ENCODE measurements around the gene PSD.
A peak's percentile ranks its signal among the peaks of the same experiment; 100 is the strongest.

DNA sequence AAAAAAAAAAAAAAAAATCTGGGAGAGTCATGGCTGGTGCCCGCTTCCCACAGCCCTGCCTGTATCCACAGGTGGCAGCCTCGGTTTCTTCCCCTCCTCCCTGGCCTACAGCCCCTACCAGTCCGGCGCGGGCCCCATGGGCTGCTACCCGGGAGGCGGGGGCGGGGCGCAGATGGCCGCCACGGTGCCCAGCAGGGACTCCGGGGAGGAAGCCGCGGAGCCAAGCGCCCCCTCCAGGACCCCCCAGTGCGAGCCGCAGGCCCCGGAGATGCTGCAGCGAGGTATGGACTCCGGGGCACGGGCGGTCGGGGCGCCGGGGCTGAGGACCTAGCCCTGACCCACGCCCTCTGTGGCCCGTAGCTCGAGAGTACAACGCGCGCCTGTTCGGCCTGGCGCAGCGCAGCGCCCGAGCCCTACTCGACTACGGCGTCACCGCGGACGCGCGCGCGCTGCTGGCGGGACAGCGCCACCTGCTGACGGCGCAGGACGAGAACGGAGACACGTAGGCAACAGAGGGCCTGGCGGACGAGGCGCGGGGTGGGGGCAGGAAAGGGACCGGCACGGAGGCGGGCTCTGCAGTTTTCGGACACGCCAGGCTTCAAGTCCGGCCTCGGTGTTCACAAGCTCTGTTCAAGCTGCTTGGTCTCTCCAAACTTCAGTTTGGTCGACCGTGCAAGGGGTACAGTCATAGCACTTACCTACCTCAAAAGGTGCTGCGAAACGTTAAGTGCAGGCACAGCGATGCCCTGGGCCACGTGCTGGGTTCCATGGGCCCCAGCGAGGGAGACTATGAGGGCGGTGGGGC is 19.2 kb downstream of the PSD start:
- TF ChIP-seq, protein P1, sequence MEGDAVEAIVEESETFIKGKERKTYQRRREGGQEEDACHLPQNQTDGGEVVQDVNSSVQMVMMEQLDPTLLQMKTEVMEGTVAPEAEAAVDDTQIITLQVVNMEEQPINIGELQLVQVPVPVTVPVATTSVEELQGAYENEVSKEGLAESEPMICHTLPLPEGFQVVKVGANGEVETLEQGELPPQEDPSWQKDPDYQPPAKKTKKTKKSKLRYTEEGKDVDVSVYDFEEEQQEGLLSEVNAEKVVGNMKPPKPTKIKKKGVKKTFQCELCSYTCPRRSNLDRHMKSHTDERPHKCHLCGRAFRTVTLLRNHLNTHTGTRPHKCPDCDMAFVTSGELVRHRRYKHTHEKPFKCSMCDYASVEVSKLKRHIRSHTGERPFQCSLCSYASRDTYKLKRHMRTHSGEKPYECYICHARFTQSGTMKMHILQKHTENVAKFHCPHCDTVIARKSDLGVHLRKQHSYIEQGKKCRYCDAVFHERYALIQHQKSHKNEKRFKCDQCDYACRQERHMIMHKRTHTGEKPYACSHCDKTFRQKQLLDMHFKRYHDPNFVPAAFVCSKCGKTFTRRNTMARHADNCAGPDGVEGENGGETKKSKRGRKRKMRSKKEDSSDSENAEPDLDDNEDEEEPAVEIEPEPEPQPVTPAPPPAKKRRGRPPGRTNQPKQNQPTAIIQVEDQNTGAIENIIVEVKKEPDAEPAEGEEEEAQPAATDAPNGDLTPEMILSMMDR (IDR thresholded peaks at IDR 0.05): peak; percentile 90 to 99 (median 98)
- peak; percentile 85 to 88 for TF ChIP-seq POLR2AphosphoS5 (IDR thresholded peaks at IDR 0.05)
- TF ChIP-seq POLR2A (IDR thresholded peaks at IDR 0.05): peak in 1 of 4 donors; percentile 55
- TF ChIP-seq EP300 (IDR thresholded peaks at IDR 0.05): no peak
